ENCODE data around the gene APOBEC3A.

Gene APOBEC3A

DNA sequence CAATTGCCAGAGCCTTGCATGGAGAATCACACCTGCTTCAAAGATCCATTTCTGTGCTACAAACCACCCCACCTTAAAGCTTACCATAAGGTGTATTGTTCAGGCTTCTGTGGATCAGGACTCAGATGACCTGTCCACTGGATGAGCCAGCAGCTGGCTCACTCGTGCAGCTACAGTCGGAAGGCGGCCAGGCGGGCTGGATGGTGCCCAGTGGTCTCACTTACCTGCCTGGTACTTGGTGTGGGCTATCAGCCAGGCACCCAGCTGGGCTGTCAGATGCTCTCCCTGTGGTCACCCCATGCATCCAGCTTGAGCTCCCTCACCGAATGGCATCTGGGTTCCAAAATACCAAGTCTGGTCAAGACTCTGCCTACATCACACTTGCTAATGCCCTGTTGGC is 13.8 kb downstream of the APOBEC3A start:
- Histone ChIP-seq H3K27ac (ENCODE audit: low read depth, low read length) (no peak overlapping the region), H3K9me3 (ENCODE audit: insufficient read depth, low read length) (no peaks in the 10 kb centered on the region), H2AFZ (ENCODE audit: low read depth, low read length, severe bottlenecking) (no peak overlapping the region), H3K9ac (ENCODE audit: low read length) (no peak overlapping the region), H4K20me1 (ENCODE audit: low read depth, low read length) (no peaks in the 10 kb centered on the region), H3K27me3 (ENCODE audit: low read length) (no peaks in the 10 kb centered on the region), H3F3A (ENCODE audit: insufficient read depth) (no peaks in the 10 kb centered on the region), H3K4me2 (ENCODE audit: low read depth, low read length, poor library complexity, severe bottlenecking) (no peak overlapping the region), H3K36me3 (ENCODE audit: low read length) (no peaks in the 10 kb centered on the region), H3K9me2 (replicated peaks; ENCODE audit: insufficient read depth, low read length) (no peaks in the 10 kb centered on the region), H3K79me2 (ENCODE audit: insufficient read depth, low read length) (no peaks in the 10 kb centered on the region), H3K4me3 (ENCODE audit: insufficient read depth, low read length, poor library complexity, severe bottlenecking) (no peak overlapping the region)
- TF ChIP-seq, protein P1, sequence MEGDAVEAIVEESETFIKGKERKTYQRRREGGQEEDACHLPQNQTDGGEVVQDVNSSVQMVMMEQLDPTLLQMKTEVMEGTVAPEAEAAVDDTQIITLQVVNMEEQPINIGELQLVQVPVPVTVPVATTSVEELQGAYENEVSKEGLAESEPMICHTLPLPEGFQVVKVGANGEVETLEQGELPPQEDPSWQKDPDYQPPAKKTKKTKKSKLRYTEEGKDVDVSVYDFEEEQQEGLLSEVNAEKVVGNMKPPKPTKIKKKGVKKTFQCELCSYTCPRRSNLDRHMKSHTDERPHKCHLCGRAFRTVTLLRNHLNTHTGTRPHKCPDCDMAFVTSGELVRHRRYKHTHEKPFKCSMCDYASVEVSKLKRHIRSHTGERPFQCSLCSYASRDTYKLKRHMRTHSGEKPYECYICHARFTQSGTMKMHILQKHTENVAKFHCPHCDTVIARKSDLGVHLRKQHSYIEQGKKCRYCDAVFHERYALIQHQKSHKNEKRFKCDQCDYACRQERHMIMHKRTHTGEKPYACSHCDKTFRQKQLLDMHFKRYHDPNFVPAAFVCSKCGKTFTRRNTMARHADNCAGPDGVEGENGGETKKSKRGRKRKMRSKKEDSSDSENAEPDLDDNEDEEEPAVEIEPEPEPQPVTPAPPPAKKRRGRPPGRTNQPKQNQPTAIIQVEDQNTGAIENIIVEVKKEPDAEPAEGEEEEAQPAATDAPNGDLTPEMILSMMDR (IDR thresholded peaks at IDR 0.05; ENCODE audit: insufficient read depth, low read length, poor library complexity, severe bottlenecking): no peak
- TF ChIP-seq EZH2phosphoT487 (conservative IDR thresholded peaks at IDR 0.05; ENCODE audit: low read length): no peak

DNA sequence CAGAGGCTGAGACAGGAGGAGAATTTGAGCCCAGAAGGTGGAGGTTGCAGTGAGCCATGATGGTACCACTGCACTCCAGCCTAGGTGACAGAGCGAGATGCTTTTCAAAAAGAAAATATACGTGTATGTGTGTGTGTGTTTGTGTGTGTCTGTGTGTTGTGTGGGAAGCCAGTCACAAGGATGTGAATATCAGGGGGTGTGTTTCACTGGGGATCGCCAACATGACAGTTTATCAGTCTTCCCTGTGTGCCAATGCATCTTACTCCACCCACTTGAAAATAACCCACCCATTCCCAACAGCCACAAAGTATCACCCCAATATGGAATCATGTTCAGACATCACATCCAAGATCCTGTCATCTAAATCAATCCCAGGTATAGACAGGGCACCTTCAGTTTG is 14.4 kb downstream of the APOBEC3A start:
- no peaks in the 10 kb centered on the region for H3K79me2 ChIP-seq (ENCODE audit: insufficient read depth, low read length)
- no peaks in the 10 kb centered on the region for H3K9me2 ChIP-seq (replicated peaks; ENCODE audit: insufficient read depth, low read length)
- no peak overlapping the region for H2AFZ ChIP-seq (ENCODE audit: low read depth, low read length, severe bottlenecking)
- H3K27ac ChIP-seq (ENCODE audit: low read depth, low read length): no peak overlapping the region
- H3K9ac ChIP-seq (ENCODE audit: low read length): no peak overlapping the region
- no peak for TF ChIP-seq EZH2phosphoT487 (conservative IDR thresholded peaks at IDR 0.05; ENCODE audit: low read length)
- TF ChIP-seq, protein P1 (IDR thresholded peaks at IDR 0.05; ENCODE audit: insufficient read depth, low read length, poor library complexity, severe bottlenecking): no peak
- H3F3A ChIP-seq (ENCODE audit: insufficient read depth): no peaks in the 10 kb centered on the region
- H3K9me3 ChIP-seq (ENCODE audit: insufficient read depth, low read length): no peaks in the 10 kb centered on the region
- H4K20me1 ChIP-seq (ENCODE audit: low read depth, low read length): no peaks in the 10 kb centered on the region
- no peaks in the 10 kb centered on the region for H3K27me3 ChIP-seq (ENCODE audit: low read length)
- no peak overlapping the region for H3K4me3 ChIP-seq (ENCODE audit: insufficient read depth, low read length, poor library complexity, severe bottlenecking)
- no peak overlapping the region for H3K4me2 ChIP-seq (ENCODE audit: low read depth, low read length, poor library complexity, severe bottlenecking)
- H3K36me3 ChIP-seq (ENCODE audit: low read length): no peaks in the 10 kb centered on the region

DNA sequence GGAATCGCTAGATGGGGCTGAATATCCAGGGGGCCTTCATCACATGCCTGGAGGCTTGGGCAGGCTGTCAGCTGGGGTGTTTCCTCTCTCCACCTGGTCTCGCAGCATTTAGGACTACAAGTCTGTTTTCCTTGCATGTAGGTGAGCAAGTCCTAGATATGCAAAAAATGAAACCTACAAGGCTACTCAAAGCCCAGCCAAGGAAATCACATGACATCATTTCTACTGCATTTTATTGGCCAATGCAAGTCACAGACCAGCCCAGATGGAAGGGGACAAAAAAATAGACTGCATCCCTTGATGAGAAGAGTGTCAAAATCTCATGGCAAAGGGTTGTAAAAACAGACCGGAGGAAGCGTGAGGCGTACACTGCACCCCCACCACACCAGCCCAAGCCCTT is 15.1 kb downstream of the APOBEC3A start:
- no peaks in the 10 kb centered on the region for H3K9me3 ChIP-seq (ENCODE audit: insufficient read depth, low read length)
- no peaks in the 10 kb centered on the region for H3K9me2 ChIP-seq (replicated peaks; ENCODE audit: insufficient read depth, low read length)
- no peak overlapping the region for H3K4me2 ChIP-seq (ENCODE audit: low read depth, low read length, poor library complexity, severe bottlenecking)
- H3K36me3 ChIP-seq (ENCODE audit: low read length): no peaks in the 10 kb centered on the region
- H4K20me1 ChIP-seq (ENCODE audit: low read depth, low read length): no peaks in the 10 kb centered on the region
- no peak overlapping the region for H3K27ac ChIP-seq (ENCODE audit: low read depth, low read length)
- TF ChIP-seq, protein P1 (IDR thresholded peaks at IDR 0.05; ENCODE audit: insufficient read depth, low read length, poor library complexity, severe bottlenecking): no peak
- no peak for TF ChIP-seq EZH2phosphoT487 (conservative IDR thresholded peaks at IDR 0.05; ENCODE audit: low read length)
- H3K27me3 ChIP-seq (ENCODE audit: low read length): no peaks in the 10 kb centered on the region
- H3F3A ChIP-seq (ENCODE audit: insufficient read depth): no peaks in the 10 kb centered on the region
- H3K9ac ChIP-seq (ENCODE audit: low read length): no peak overlapping the region
- no peaks in the 10 kb centered on the region for H3K79me2 ChIP-seq (ENCODE audit: insufficient read depth, low read length)
- no peak overlapping the region for H2AFZ ChIP-seq (ENCODE audit: low read depth, low read length, severe bottlenecking)
- H3K4me3 ChIP-seq (ENCODE audit: insufficient read depth, low read length, poor library complexity, severe bottlenecking): no peak overlapping the region
